ENCODE results near the gene CCNY.

The CCNY gene

DNA sequence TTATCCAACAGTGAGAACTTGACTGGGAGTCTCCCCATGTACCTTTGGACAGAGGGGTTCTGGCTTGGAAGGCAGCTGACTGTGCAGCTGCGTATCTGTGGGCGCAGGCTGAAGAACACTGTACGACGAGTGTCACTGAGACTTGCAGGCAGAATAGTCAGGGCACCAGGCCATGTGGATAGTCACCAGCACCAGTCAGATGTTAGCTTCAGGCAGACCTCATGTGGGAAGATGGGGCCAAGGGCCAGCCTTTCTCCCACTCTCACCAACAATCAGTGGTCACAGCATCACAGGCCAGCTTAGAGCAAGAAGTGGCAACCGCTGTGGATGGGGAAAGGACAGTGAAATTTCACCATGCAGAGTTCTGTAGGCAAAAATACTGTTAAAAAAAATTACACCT lies 225.4 kb downstream of the CCNY start:
- Histone ChIP-seq H2AK5ac (ENCODE audit: low read depth, low read length) (no peak overlapping the region), H4K91ac (ENCODE audit: low read depth, low read length, poor library complexity) (no peak overlapping the region), H3K9me3 (replicated peaks in 1 of 2; ENCODE audit: control insufficient read depth in 2 of 2, insufficient read depth in 1 of 2, low read depth in 1 of 2, low read length in 2 of 2) (no peaks in the 10 kb centered on the region), H3K4ac (ENCODE audit: low read length) (no peak overlapping the region), H3K23ac (ENCODE audit: low read depth, low read length, poor library complexity) (no peak overlapping the region), H3K4me1 (ENCODE audit: control insufficient read depth in 2 of 2, insufficient read depth in 1 of 2, low read depth in 1 of 2, low read length in 2 of 2) (no peaks in the 10 kb centered on the region), H2BK120ac (ENCODE audit: low read depth, low read length) (no peak overlapping the region), H2BK5ac (ENCODE audit: low read length) (no peak overlapping the region), H3K4me3 (ENCODE audit: low read length in 2 of 2) (no peak overlapping the region), H3K79me1 (ENCODE audit: low read depth, low read length) (peaks cover 2% of the 10 kb centered on the region), H2BK12ac (ENCODE audit: low read length) (no peak overlapping the region), H3K14ac (ENCODE audit: low read length) (no peak overlapping the region), H3K27ac (replicated peaks; ENCODE audit: low read length) (no peak overlapping the region), H3K36me3 (replicated peaks in 1 of 2; ENCODE audit: control insufficient read depth in 2 of 2, insufficient read depth in 2 of 2, low read length in 2 of 2) (peaks cover 5 to 21% of the 10 kb centered on the region in 2 donors), H2BK15ac (ENCODE audit: low read length) (no peak overlapping the region), H3K9ac (ENCODE audit: low read depth, low read length, poor library complexity) (peak overlapping the region; percentile 68), H3K18ac (ENCODE audit: low read length) (no peak overlapping the region), H2AFZ (ENCODE audit: low read length) (no peak overlapping the region), H3K27me3 (ENCODE audit: control insufficient read depth in 3 of 3, insufficient read depth in 3 of 3, low read depth in 1 of 3, low read length in 3 of 3) (no peaks in the 10 kb centered on the region), H3K4me2 (ENCODE audit: insufficient read depth, low read length, poor library complexity, severe bottlenecking) (no peak overlapping the region), H4K8ac (ENCODE audit: low read depth, low read length) (no peak overlapping the region)
- WGBS, 2 donors (ENCODE audit: extremely low coverage in 2 of 2, insufficient read length in 2 of 2, insufficient replicate concordance in 1 of 2): no CpG with 5 or more reads among the region's 5 CpGs
- no peak for DNase-seq (ENCODE audit: low spot score)

DNA sequence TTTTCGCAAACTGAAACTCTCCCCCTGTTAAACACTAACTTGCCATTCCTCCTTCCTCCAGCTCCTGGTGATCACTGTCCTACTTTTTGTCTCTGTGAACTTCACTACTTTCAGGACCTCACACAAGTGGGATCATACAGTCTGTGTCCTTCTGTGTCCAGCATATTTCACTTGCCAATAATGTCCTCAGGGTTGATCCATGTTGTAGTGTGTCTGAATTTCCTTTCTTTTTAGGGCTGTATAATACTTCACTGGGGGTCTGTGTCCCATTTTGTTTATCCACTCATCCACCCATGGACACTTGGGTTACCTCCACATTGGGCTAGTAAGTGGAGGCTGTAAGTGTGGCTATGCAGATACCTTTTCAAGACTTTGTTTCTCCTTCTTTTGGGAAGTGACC lies 226.1 kb downstream of the CCNY start:
- H3K27me3 ChIP-seq (ENCODE audit: control insufficient read depth in 3 of 3, insufficient read depth in 3 of 3, low read depth in 1 of 3, low read length in 3 of 3): no peaks in the 10 kb centered on the region
- no peaks in the 10 kb centered on the region for H3K4me1 ChIP-seq (ENCODE audit: control insufficient read depth in 2 of 2, insufficient read depth in 1 of 2, low read depth in 1 of 2, low read length in 2 of 2)
- no peak overlapping the region for H3K18ac ChIP-seq (ENCODE audit: low read length)
- H2AFZ ChIP-seq (ENCODE audit: low read length): no peak overlapping the region
- H3K36me3 ChIP-seq (replicated peaks in 1 of 2; ENCODE audit: control insufficient read depth in 2 of 2, insufficient read depth in 2 of 2, low read length in 2 of 2): peaks cover 5 to 27% of the 10 kb centered on the region in 2 donors
- no peak overlapping the region for H4K8ac ChIP-seq (ENCODE audit: low read depth, low read length)
- no CpG with 5 or more reads among the region's 1 CpG for WGBS, 2 donors (ENCODE audit: extremely low coverage in 2 of 2, insufficient read length in 2 of 2, insufficient replicate concordance in 1 of 2)
- H3K9ac ChIP-seq (ENCODE audit: low read depth, low read length, poor library complexity): no peak overlapping the region
- DNase-seq (ENCODE audit: low spot score): no peak
- H3K4me3 ChIP-seq (ENCODE audit: low read length in 2 of 2): no peak overlapping the region
- no peak overlapping the region for H3K14ac ChIP-seq (ENCODE audit: low read length)
- H3K4me2 ChIP-seq (ENCODE audit: insufficient read depth, low read length, poor library complexity, severe bottlenecking): no peak overlapping the region
- H3K9me3 ChIP-seq (replicated peaks in 1 of 2; ENCODE audit: control insufficient read depth in 2 of 2, insufficient read depth in 1 of 2, low read depth in 1 of 2, low read length in 2 of 2): no peaks in the 10 kb centered on the region
- no peak overlapping the region for H3K27ac ChIP-seq (replicated peaks; ENCODE audit: low read length)
- H4K91ac ChIP-seq (ENCODE audit: low read depth, low read length, poor library complexity): no peak overlapping the region
- no peak overlapping the region for H2BK120ac ChIP-seq (ENCODE audit: low read depth, low read length)
- no peak overlapping the region for H2BK12ac ChIP-seq (ENCODE audit: low read length)
- H2BK15ac ChIP-seq (ENCODE audit: low read length): no peak overlapping the region
- no peak overlapping the region for H3K4ac ChIP-seq (ENCODE audit: low read length)
- no peak overlapping the region for H2AK5ac ChIP-seq (ENCODE audit: low read depth, low read length)
- no peak overlapping the region for H3K23ac ChIP-seq (ENCODE audit: low read depth, low read length, poor library complexity)
- H2BK5ac ChIP-seq (ENCODE audit: low read length): no peak overlapping the region
- H3K79me1 ChIP-seq (ENCODE audit: low read depth, low read length): peaks cover 2% of the 10 kb centered on the region

DNA sequence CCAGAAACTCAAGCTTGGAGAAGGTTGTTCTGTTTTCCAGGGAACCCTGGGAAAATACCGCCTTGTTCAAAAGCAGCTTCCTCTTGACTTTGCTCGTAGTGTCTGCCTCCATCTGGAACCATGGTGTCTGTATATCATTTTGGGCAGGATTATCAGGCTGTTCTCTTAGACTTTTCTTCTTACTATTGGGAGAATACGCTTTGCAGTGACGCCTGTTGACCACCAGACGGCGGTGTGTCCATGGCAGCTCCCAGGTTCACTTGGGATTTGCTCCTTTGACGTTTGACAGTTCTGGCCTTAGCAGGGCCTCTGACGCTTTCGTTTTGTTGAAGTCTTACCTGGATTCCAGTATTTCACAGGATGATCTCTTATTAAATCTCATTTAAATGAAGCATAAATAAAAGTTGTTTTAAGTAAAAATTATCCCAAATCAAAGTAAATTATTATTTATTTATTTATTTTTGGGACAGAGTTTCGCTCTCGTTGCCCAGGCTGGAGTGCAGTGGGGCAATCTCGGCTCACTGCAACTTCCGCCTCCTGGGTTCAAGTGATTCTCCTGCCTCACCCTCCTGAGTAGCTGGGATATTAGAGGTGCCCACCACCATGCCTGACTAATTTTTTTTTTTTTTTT lies 227.1 kb downstream of the CCNY start:
- Histone ChIP-seq H3K4me3 (ENCODE audit: low read length in 2 of 2) (no peak overlapping the region), H2BK120ac (ENCODE audit: low read depth, low read length) (no peak overlapping the region), H4K8ac (ENCODE audit: low read depth, low read length) (no peak overlapping the region), H2BK12ac (ENCODE audit: low read length) (no peak overlapping the region), H4K91ac (ENCODE audit: low read depth, low read length, poor library complexity) (no peak overlapping the region), H3K27ac (replicated peaks; ENCODE audit: low read length) (no peak overlapping the region), H3K27me3 (ENCODE audit: control insufficient read depth in 3 of 3, insufficient read depth in 3 of 3, low read depth in 1 of 3, low read length in 3 of 3) (no peaks in the 10 kb centered on the region), H3K18ac (ENCODE audit: low read length) (no peak overlapping the region), H2AK5ac (ENCODE audit: low read depth, low read length) (no peak overlapping the region), H3K9ac (ENCODE audit: low read depth, low read length, poor library complexity) (no peak overlapping the region), H3K9me3 (replicated peaks in 1 of 2; ENCODE audit: control insufficient read depth in 2 of 2, insufficient read depth in 1 of 2, low read depth in 1 of 2, low read length in 2 of 2) (no peaks in the 10 kb centered on the region), H3K36me3 (replicated peaks in 1 of 2; ENCODE audit: control insufficient read depth in 2 of 2, insufficient read depth in 2 of 2, low read length in 2 of 2) (peaks cover 5 to 36% of the 10 kb centered on the region in 2 donors), H3K23ac (ENCODE audit: low read depth, low read length, poor library complexity) (no peak overlapping the region), H2BK5ac (ENCODE audit: low read length) (no peak overlapping the region), H3K4me2 (ENCODE audit: insufficient read depth, low read length, poor library complexity, severe bottlenecking) (no peak overlapping the region), H3K4ac (ENCODE audit: low read length) (no peak overlapping the region), H2AFZ (ENCODE audit: low read length) (no peak overlapping the region), H3K4me1 (ENCODE audit: control insufficient read depth in 2 of 2, insufficient read depth in 1 of 2, low read depth in 1 of 2, low read length in 2 of 2) (no peaks in the 10 kb centered on the region), H3K79me1 (ENCODE audit: low read depth, low read length) (peaks cover 2% of the 10 kb centered on the region), H3K14ac (ENCODE audit: low read length) (no peak overlapping the region), H2BK15ac (ENCODE audit: low read length) (no peak overlapping the region)
- no CpG with 5 or more reads among the region's 13 CpGs for WGBS, 2 donors (ENCODE audit: extremely low coverage in 2 of 2, insufficient read length in 2 of 2, insufficient replicate concordance in 1 of 2)
- peak; percentile 64 for DNase-seq (ENCODE audit: low spot score)

DNA sequence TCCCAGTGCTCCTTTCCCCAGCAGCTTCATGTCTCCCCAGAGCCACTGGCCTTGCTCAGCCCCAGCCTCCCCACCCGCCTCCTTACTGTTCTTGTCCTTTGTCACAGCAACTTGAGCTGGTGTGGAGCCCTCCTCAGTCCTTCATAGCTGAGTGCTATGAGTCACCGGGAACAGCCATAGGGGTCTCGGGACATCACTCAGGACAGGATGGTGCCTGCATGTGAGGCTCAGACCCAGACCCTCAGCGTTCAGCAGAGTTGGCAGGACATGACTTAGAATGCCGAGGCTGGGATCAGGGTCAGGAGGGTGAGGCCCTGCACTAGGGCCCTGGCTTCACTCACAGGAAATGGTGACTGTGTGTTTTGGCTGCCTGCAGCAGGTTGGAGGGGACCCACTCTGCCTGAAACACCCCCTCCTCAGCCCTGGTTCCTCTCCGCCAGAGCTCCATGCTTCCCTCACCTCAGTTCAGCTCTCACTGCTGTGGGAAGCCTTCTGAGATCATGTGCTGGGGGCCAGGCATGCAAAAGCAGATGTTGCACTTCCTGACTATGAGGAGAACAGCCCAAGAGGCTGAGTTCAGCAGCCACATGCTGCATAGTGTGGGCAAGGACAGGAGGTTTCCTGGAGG lies 228.1 kb downstream of the CCNY start:
- Histone ChIP-seq H3K4me3 (ENCODE audit: low read length in 2 of 2) (no peak overlapping the region), H3K27me3 (ENCODE audit: control insufficient read depth in 3 of 3, insufficient read depth in 3 of 3, low read depth in 1 of 3, low read length in 3 of 3) (no peaks in the 10 kb centered on the region), H3K36me3 (replicated peaks in 1 of 2; ENCODE audit: control insufficient read depth in 2 of 2, insufficient read depth in 2 of 2, low read length in 2 of 2) (peaks cover 7 to 46% of the 10 kb centered on the region in 2 donors), H2BK15ac (ENCODE audit: low read length) (no peak overlapping the region), H3K4me2 (ENCODE audit: insufficient read depth, low read length, poor library complexity, severe bottlenecking) (no peak overlapping the region), H2AK5ac (ENCODE audit: low read depth, low read length) (peak overlapping the region; percentile 20), H3K9me3 (replicated peaks in 1 of 2; ENCODE audit: control insufficient read depth in 2 of 2, insufficient read depth in 1 of 2, low read depth in 1 of 2, low read length in 2 of 2) (no peaks in the 10 kb centered on the region), H3K4ac (ENCODE audit: low read length) (no peak overlapping the region), H3K23ac (ENCODE audit: low read depth, low read length, poor library complexity) (peak overlapping the region; percentile 25), H3K18ac (ENCODE audit: low read length) (peak overlapping the region; percentile 44), H3K9ac (ENCODE audit: low read depth, low read length, poor library complexity) (peak overlapping the region; percentile 17), H4K91ac (ENCODE audit: low read depth, low read length, poor library complexity) (no peak overlapping the region), H2BK5ac (ENCODE audit: low read length) (peak overlapping the region; percentile 62), H2BK12ac (ENCODE audit: low read length) (no peak overlapping the region), H2BK120ac (ENCODE audit: low read depth, low read length) (no peak overlapping the region), H4K8ac (ENCODE audit: low read depth, low read length) (no peak overlapping the region), H3K27ac (replicated peaks; ENCODE audit: low read length) (no peak overlapping the region), H3K4me1 (ENCODE audit: control insufficient read depth in 2 of 2, insufficient read depth in 1 of 2, low read depth in 1 of 2, low read length in 2 of 2) (no peaks in the 10 kb centered on the region), H2AFZ (ENCODE audit: low read length) (no peak overlapping the region), H3K14ac (ENCODE audit: low read length) (peak overlapping the region; percentile 25), H3K79me1 (ENCODE audit: low read depth, low read length) (peaks cover 2% of the 10 kb centered on the region)
- WGBS, 2 donors (ENCODE audit: extremely low coverage in 2 of 2, insufficient read length in 2 of 2, insufficient replicate concordance in 1 of 2): no CpG with 5 or more reads among the region's 6 CpGs
- no peak for DNase-seq (ENCODE audit: low spot score)
